ENCODE measurements around the gene KIAA1549. TPM values are rescaled to one million over a fixed set of nuclear protein-coding genes. Genes with fewer than 3 reads are reported as not detected.
"Not testable (repeated sequence)": the region's sequence is repeated elsewhere in the genome, so short reads cannot be mapped to it uniquely, and the experiment has no call there.

Gene KIAA1549
- total and polyA plus RNA-seq, 2 donors (not counting 1 experiment from before 2014, with no cell fraction given), result under 0.01 to 0.52 TPM

- Mint-ChIP-seq H3K4me3 (no peak overlapping the region), H3K9me3 (ENCODE audit: insufficient read depth) (no peaks in the 10 kb centered on the region), H3K27ac (no peak overlapping the region), H3K4me1 (no peaks in the 10 kb centered on the region), H3K27me3 (peaks cover 4% of the 10 kb centered on the region)
- Histone ChIP-seq H3K4me2 (replicated peaks; ENCODE audit: low read depth, low read length, poor library complexity, severe bottlenecking) (no peak overlapping the region), H3K4me1 (ENCODE audit: control insufficient read depth in 2 of 2, insufficient read depth in 2 of 2, low read length in 2 of 2) (no peaks in the 10 kb centered on the region), H3K27ac (ENCODE audit: low read length in 2 of 2) (no peak overlapping the region), H3K9ac (ENCODE audit: low read length) (no peak overlapping the region), H3K9me3 (ENCODE audit: control extremely low read depth in 1 of 3, control insufficient read depth in 2 of 3, insufficient read depth in 1 of 3, low read length in 2 of 3) (no peaks in the 10 kb centered on the region), H2AFZ (ENCODE audit: insufficient read depth, low read depth, low read length, poor library complexity, severe bottlenecking) (no peak overlapping the region), H3K27me3 (replicated peaks in 1 of 4; ENCODE audit: control extremely low read depth in 1 of 4, control insufficient read depth in 3 of 4, insufficient read depth in 4 of 4, low read length in 3 of 4) (no peaks in the 10 kb centered on the region), H3K4me3 (ENCODE audit: control extremely low read depth in 1 of 5, extremely low read depth in 1 of 5, insufficient read depth in 1 of 5, low read depth in 2 of 5, low read length in 4 of 5) (no peak overlapping the region), H3K36me3 (replicated peaks in 1 of 2; ENCODE audit: control extremely low read depth in 1 of 2, control insufficient read depth in 1 of 2, extremely low read depth in 1 of 2, insufficient read depth in 2 of 2, low read length in 1 of 2) (no peaks in the 10 kb centered on the region), H3K79me2 (ENCODE audit: control insufficient read depth, insufficient read depth, low read length) (no peaks in the 10 kb centered on the region), H4K20me1 (ENCODE audit: control insufficient read depth, insufficient read depth, low read length, poor library complexity, severe bottlenecking) (no peaks in the 10 kb centered on the region)
- ChIA-PET CTCF (no interaction called here), POLR2A (no interaction called here)
- ATAC-seq (ENCODE audit: low read depth), result no peak
- no peak for DNase-seq
- TF ChIP-seq EZH2 (IDR thresholded peaks at IDR 0.05; ENCODE audit: borderline replicate concordance, insufficient read depth, low read depth, low read length, poor library complexity, severe bottlenecking) (no peak), CTCF (IDR thresholded peaks at IDR 0.05) (no peak)
- intact Hi-C loops (cut with micrococcal nuclease), result no loop called here
- 100% methylated on average over 2 of the region's 4 CpGs for WGBS (ENCODE audit: insufficient coverage)
These were observed 39.6 kb downstream of the KIAA1549 start for GRCh38 chr7:138941545-138941944.

- H3K4me3 ChIP-seq (ENCODE audit: control extremely low read depth in 1 of 5, extremely low read depth in 1 of 5, insufficient read depth in 1 of 5, low read depth in 2 of 5, low read length in 4 of 5); H3K9me3 ChIP-seq (ENCODE audit: control extremely low read depth in 1 of 3, control insufficient read depth in 2 of 3, insufficient read depth in 1 of 3, low read length in 2 of 3); H3K27me3 Mint-ChIP-seq; H3K9ac ChIP-seq (ENCODE audit: low read length); intact Hi-C loops (cut with micrococcal nuclease); H3K4me2 ChIP-seq (replicated peaks; ENCODE audit: low read depth, low read length, poor library complexity, severe bottlenecking); H3K4me1 ChIP-seq (ENCODE audit: control insufficient read depth in 2 of 2, insufficient read depth in 2 of 2, low read length in 2 of 2); POLR2A ChIA-PET; CTCF ChIA-PET; H3K4me3 Mint-ChIP-seq; ATAC-seq (ENCODE audit: low read depth); H3K4me1 Mint-ChIP-seq; H3K79me2 ChIP-seq (ENCODE audit: control insufficient read depth, insufficient read depth, low read length); H3K27ac ChIP-seq (ENCODE audit: low read length in 2 of 2); H3K36me3 ChIP-seq (replicated peaks in 1 of 2; ENCODE audit: control extremely low read depth in 1 of 2, control insufficient read depth in 1 of 2, extremely low read depth in 1 of 2, insufficient read depth in 2 of 2, low read length in 1 of 2); H3K27ac Mint-ChIP-seq; H4K20me1 ChIP-seq (ENCODE audit: control insufficient read depth, insufficient read depth, low read length, poor library complexity, severe bottlenecking); H3K9me3 Mint-ChIP-seq (ENCODE audit: insufficient read depth); H2AFZ ChIP-seq (ENCODE audit: insufficient read depth, low read depth, low read length, poor library complexity, severe bottlenecking); H3K27me3 ChIP-seq (replicated peaks in 1 of 4; ENCODE audit: control extremely low read depth in 1 of 4, control insufficient read depth in 3 of 4, insufficient read depth in 4 of 4, low read length in 3 of 4); DNase-seq: not testable (repeated sequence)
- WGBS (ENCODE audit: insufficient coverage), result no CpG with 5 or more reads among the region's 1 CpG
These were observed 40.6 kb downstream of the KIAA1549 start for GRCh38 chr7:138940602-138941001.

Data from B cell (primary cell).